Lower lobe of right lung (tissue), 2 donors: ENCODE data around the gene TBCK. TPM values are rescaled to one million over a fixed set of nuclear protein-coding genes. Genes with fewer than 3 reads are reported as not detected.

ENCODE experiments used
- ATAC-seq, 2 donors: fragments of 200-7000 bp; cut with Tn5 transposase; one replicate each; pipeline ENCODE4 v1.9.1; 2020 to 2022; ENCODE audit warnings: mild to moderate bottlenecking in 2 of 2, moderate library complexity in 2 of 2
- DNase-seq: peaks from one replicate; pipeline ENCODE4 v3.0.0-alpha.2; 2020
- H3K27ac ChIP-seq: fragments of 200-600 bp; one replicate; pipeline ENCODE4 v1.8.0; 2022
- H3K27me3 ChIP-seq: fragments of 200-600 bp; one replicate; pipeline ENCODE4 v1.8.0; 2022; ENCODE audit warnings: low read depth
- H3K36me3 ChIP-seq: fragments of 200-600 bp; one replicate; pipeline ENCODE4 v1.8.0; 2022; ENCODE audit warnings: mild to moderate bottlenecking
- H3K4me1 ChIP-seq: fragments of 200-600 bp; one replicate; pipeline ENCODE4 v1.8.0; 2022
- H3K4me3 ChIP-seq: fragments of 200-600 bp; one replicate; pipeline ENCODE4 v1.8.0; 2022; ENCODE audit warnings: mild to moderate bottlenecking
- H3K9me3 ChIP-seq: fragments of 200-600 bp; one replicate; pipeline ENCODE4 v1.8.0; 2022
- intact Hi-C: fragments of 100-400 bp; cut with DNase I; formaldehyde crosslinking; loops from one replicate; pipeline ENCODE4 v1.11.0; 2022
- total RNA-seq: library from RNA; stranded (reverse); fragmentation: NEBNext Ultra II Directional; extraction: Animal tissue kit (Norgen Biotek cat#: 25700); gene quantifications from one replicate; pipeline ENCODE4 v1.2.1, GENCODE V29; 2021
- TF ChIP-seq, protein P1 (sequence below): fragments of 200-600 bp; IDR thresholded peaks from one replicate; pipeline ENCODE4 v1.8.0; 2022; ENCODE audit warnings: antibody characterized with exemption, mild to moderate bottlenecking
- donor health status: DM: no; HTN: yes; CAD: no; lungs with severe emphysema.

TBCK gene
- total RNA-seq, 1 donor from 2014 or later, result 45.7 TPM

DNA sequence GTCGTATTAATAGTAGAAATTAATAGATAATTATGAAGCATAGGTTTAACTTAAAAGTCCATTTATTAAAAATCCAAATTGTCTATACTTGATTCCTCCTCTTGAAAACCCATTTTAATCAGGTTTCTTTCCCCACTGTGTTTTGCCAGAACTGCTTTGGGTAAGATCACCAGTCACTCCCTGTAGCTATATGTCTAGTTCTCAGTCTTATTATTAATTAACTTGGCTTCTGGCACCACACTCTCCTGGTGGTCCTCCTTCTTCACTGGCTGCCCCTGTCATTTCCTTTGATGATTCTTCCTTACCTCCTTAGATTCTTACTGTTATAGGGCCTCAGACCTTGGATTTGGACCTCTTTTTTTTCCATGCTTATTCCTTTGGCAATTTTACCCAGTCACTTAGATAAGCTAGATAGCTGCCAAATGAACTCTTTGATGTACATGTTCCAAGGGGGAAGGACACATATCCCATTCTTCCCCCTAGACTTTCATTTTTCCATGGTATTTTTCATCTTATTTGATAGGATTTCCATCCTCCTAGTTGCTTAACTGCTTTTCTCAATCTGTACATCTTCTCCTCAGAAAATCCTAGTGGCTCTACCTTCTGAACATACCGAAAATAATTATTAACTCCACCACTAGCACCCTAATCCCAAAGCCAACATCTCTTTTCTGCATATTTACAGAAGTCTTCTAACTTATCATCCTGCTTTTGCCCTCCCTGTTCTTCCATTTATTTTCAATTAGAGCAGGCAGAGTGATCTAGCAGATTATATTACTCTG, 28.0 kb upstream of the TBCK start:
- Histone ChIP-seq H3K9me3 (no peaks in the 10 kb centered on the region), H3K27ac (no peak overlapping the region), H3K27me3 (no peaks in the 10 kb centered on the region), H3K36me3 (peaks cover 34% of the 10 kb centered on the region), H3K4me3 (no peak overlapping the region), H3K4me1 (no peaks in the 10 kb centered on the region)
- intact Hi-C loops, result no loop called here
- TF ChIP-seq, protein P1, sequence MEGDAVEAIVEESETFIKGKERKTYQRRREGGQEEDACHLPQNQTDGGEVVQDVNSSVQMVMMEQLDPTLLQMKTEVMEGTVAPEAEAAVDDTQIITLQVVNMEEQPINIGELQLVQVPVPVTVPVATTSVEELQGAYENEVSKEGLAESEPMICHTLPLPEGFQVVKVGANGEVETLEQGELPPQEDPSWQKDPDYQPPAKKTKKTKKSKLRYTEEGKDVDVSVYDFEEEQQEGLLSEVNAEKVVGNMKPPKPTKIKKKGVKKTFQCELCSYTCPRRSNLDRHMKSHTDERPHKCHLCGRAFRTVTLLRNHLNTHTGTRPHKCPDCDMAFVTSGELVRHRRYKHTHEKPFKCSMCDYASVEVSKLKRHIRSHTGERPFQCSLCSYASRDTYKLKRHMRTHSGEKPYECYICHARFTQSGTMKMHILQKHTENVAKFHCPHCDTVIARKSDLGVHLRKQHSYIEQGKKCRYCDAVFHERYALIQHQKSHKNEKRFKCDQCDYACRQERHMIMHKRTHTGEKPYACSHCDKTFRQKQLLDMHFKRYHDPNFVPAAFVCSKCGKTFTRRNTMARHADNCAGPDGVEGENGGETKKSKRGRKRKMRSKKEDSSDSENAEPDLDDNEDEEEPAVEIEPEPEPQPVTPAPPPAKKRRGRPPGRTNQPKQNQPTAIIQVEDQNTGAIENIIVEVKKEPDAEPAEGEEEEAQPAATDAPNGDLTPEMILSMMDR, result no peak
- no peak for DNase-seq
- no peak for ATAC-seq

- no peak for DNase-seq
- Histone ChIP-seq H3K36me3 (peaks cover 44% of the 10 kb centered on the region), H3K4me1 (no peaks in the 10 kb centered on the region), H3K27me3 (no peaks in the 10 kb centered on the region), H3K9me3 (peaks cover 9% of the 10 kb centered on the region), H3K27ac (no peak overlapping the region), H3K4me3 (no peak overlapping the region)
- intact Hi-C loops, result no loop called here
- no peak for ATAC-seq
- TF ChIP-seq, protein P1, result no peak
These were observed 24.8 kb upstream of the TBCK start for GRCh38 chr4:106340774-106341173.

DNA sequence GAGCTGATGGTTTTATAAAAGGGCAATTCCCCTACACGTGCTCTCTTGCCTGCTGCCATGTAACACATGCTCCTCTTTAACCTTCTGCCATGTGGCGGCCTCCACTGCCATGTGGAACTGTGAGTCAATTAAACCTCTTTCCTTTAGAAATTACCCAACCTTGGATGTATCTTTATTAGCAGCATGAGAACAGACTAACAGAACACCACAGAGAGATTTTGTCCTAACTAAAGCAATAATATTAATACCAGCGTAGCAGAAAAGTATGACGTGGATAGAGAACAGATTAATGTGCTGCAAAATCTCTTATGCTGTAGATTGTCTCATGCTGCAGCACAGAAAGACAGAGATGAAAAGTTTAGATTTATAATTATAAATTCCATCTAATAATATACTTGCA, 23.4 kb upstream of the TBCK start:
- TF ChIP-seq, protein P1, result no peak
- H3K36me3 ChIP-seq, result peaks cover 57% of the 10 kb centered on the region
- ATAC-seq (no peak), DNase-seq (no peak)
- intact Hi-C loops, result no loop called here
- no peaks in the 10 kb centered on the region for H3K27me3 ChIP-seq
- H3K4me3 ChIP-seq, result no peak overlapping the region
- peaks cover 9% of the 10 kb centered on the region for H3K9me3 ChIP-seq
- no peak overlapping the region for H3K27ac ChIP-seq
- H3K4me1 ChIP-seq, result no peaks in the 10 kb centered on the region

DNA sequence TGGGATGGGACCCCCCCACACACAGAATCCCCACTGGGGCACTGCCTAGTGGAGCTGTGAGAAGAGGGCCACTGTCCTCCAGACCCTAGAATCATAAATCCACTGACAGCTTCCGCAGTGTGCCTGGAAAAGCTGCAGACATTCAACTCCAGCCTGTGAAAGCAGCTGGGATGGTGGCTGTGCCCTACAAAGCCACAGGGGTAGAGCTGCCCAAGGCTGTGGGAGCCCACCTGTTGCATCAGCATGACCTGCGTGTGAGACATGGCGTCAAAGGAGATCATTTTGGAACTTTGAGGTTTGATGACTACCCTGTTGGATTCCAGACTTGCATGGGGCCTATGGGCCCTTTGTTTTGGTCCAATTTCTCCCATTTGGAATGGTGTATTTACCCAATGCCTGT, 22.7 kb upstream of the TBCK start:
- H3K4me1 ChIP-seq, result no peaks in the 10 kb centered on the region
- no peak for DNase-seq
- TF ChIP-seq, protein P1, result no peak
- peaks cover 65% of the 10 kb centered on the region for H3K36me3 ChIP-seq
- H3K27ac ChIP-seq, result no peak overlapping the region
- no peak overlapping the region for H3K4me3 ChIP-seq
- peaks cover 9% of the 10 kb centered on the region for H3K9me3 ChIP-seq
- H3K27me3 ChIP-seq, result no peaks in the 10 kb centered on the region
- no peak for ATAC-seq
- intact Hi-C loops, result no loop called here

DNA sequence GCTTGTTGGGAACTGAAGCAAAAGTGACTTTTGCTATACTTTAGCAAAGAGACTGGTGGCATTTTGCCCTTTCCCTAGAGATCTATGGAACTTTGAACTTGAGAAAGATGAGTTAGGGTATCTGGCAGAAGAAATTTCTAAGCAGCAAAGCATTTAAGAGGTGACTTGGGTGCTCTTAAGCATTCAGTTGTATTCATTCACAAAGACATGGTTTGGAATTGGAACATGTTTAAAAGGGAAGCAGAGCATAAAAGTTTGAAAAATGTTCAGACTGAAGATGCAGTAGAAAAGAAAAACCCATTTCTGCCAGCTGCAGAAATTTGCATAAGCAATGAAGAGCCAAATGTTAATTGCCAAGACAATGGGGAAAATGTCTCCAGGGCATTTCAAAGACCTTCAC, 21.9 kb upstream of the TBCK start:
- DNase-seq (no peak), ATAC-seq (no peak)
- Histone ChIP-seq H3K27ac (no peak overlapping the region), H3K9me3 (peaks cover 9% of the 10 kb centered on the region), H3K36me3 (peaks cover 72% of the 10 kb centered on the region), H3K27me3 (no peaks in the 10 kb centered on the region), H3K4me1 (no peaks in the 10 kb centered on the region), H3K4me3 (no peak overlapping the region)
- TF ChIP-seq, protein P1, result no peak
- intact Hi-C loops, result no loop called here
